IMR-90 (cell line): Measurements from ENCODE around the gene LBHD2.

Source experiments
- CTCF ChIP-seq: conservative IDR thresholded peaks from 2 replicates; pipeline ENCODE4 v1.5.1; 2012; ENCODE audit warnings: mild to moderate bottlenecking, low read depth, low read length, improper control_type of control experiment
- POLR2A ChIP-seq: IDR thresholded peaks from 2 replicates; pipeline ENCODE4 v1.6.1; 2012; ENCODE audit warnings: mild to moderate bottlenecking, low read depth, low read length

- no peak for TF ChIP-seq POLR2A
- TF ChIP-seq CTCF = no peak
Measured at GRCh38 chr14:103129301-103130016, 45.4 kb downstream of the LBHD2 start.
